ENCODE measurements around the gene ASPDH.

Gene ASPDH

GRCh38 chr19:50516456-50516855, 2.7 kb upstream of the ASPDH start:
- Histone ChIP-seq H3K27me3 (peaks cover 46% of the 10 kb centered on the region), H3K4me1 (ENCODE audit: control insufficient read depth in 1 of 2, insufficient read depth in 1 of 2, low read depth in 1 of 2, low read length in 1 of 2) (no peaks in the 10 kb centered on the region), H3K27ac (no peak overlapping the region), H3K9me3 (no peaks in the 10 kb centered on the region), H3K36me3 (no peaks in the 10 kb centered on the region), H3K4me3 (ENCODE audit: low read depth in 1 of 2, low read length in 1 of 2) (no peak overlapping the region)
- TF ChIP-seq CTCF (IDR thresholded peaks at IDR 0.05): no peak

GRCh38 chr19:50515168-50515561, 1.5 kb upstream of the ASPDH start:
- no peak for TF ChIP-seq CTCF (IDR thresholded peaks at IDR 0.05)

GRCh38 chr19:50514346-50515167, 844 bp upstream of the ASPDH start:
- Histone ChIP-seq H3K9me3 (no peaks in the 10 kb centered on the region), H3K4me1 (ENCODE audit: control insufficient read depth in 1 of 2, insufficient read depth in 1 of 2, low read depth in 1 of 2, low read length in 1 of 2) (peaks cover 6 to 9% of the 10 kb centered on the region in 2 experiments), H3K27me3 (peaks cover 46% of the 10 kb centered on the region), H3K27ac (no peak overlapping the region), H3K4me3 (ENCODE audit: low read depth in 1 of 2, low read length in 1 of 2) (no peak overlapping the region), H3K36me3 (no peaks in the 10 kb centered on the region)
- TF ChIP-seq CTCF (IDR thresholded peaks at IDR 0.05): no peak

More at GRCh38 chr19:50515168-50515561, 1.5 kb upstream of the ASPDH start:
- Histone ChIP-seq H3K27me3 (peaks cover 46% of the 10 kb centered on the region), H3K27ac (no peak overlapping the region), H3K4me1 (ENCODE audit: control insufficient read depth in 1 of 2, insufficient read depth in 1 of 2, low read depth in 1 of 2, low read length in 1 of 2) (peaks cover 6 to 9% of the 10 kb centered on the region in 2 experiments), H3K4me3 (ENCODE audit: low read depth in 1 of 2, low read length in 1 of 2) (no peak overlapping the region), H3K36me3 (no peaks in the 10 kb centered on the region), H3K9me3 (no peaks in the 10 kb centered on the region)

GRCh38 chr19:50512999-50513745, 541 bp downstream of the ASPDH start:
- Histone ChIP-seq H3K27ac (peak overlapping the region; percentile 39), H3K36me3 (no peaks in the 10 kb centered on the region)
- TF ChIP-seq CTCF (IDR thresholded peaks at IDR 0.05): no peak

GRCh38 chr19:50512112-50512998, 1.4 kb downstream of the ASPDH start:
- H3K9me3 ChIP-seq: no peaks in the 10 kb centered on the region
- no peaks in the 10 kb centered on the region for H3K36me3 ChIP-seq
- H3K27ac ChIP-seq: no peak overlapping the region
- TF ChIP-seq CTCF (IDR thresholded peaks at IDR 0.05): no peak
- peak overlapping the region in 1 of 2 experiments; percentile 81 for H3K4me3 ChIP-seq (ENCODE audit: low read depth in 1 of 2, low read length in 1 of 2)
- H3K4me1 ChIP-seq (ENCODE audit: control insufficient read depth in 1 of 2, insufficient read depth in 1 of 2, low read depth in 1 of 2, low read length in 1 of 2): peaks cover 6 to 9% of the 10 kb centered on the region in 2 experiments
- H3K27me3 ChIP-seq: peaks cover 42% of the 10 kb centered on the region

More at GRCh38 chr19:50512999-50513745, 541 bp downstream of the ASPDH start:
- Histone ChIP-seq H3K4me1 (ENCODE audit: control insufficient read depth in 1 of 2, insufficient read depth in 1 of 2, low read depth in 1 of 2, low read length in 1 of 2) (peaks cover 6 to 9% of the 10 kb centered on the region in 2 experiments), H3K9me3 (no peaks in the 10 kb centered on the region), H3K27me3 (peaks cover 46% of the 10 kb centered on the region), H3K4me3 (ENCODE audit: low read depth in 1 of 2, low read length in 1 of 2) (no peak overlapping the region)

Measured in neutrophil (primary cell).